RWPE2 (cell line): ENCODE data around the gene SERPINA3.

Experiments used
- ATAC-seq: fragments of 200-7000 bp; cut with Tn5 transposase; 3 replicates; pipeline ENCODE4 v1.9.1; 2021; ENCODE audit warnings: low read depth
- DNase-seq: peaks from one replicate; pipeline ENCODE4 v3.0.0-alpha.2; 2020; ENCODE audit warnings: low spot score
- H3K27ac ChIP-seq: fragments of 450-650 bp; 2 replicates; pipeline ENCODE4 v1.5.1; 2017; ENCODE audit warnings: mild to moderate bottlenecking; ENCODE audit not compliant: poor library complexity, severe bottlenecking
- H3K27me3 ChIP-seq: fragments of 250-450 bp; sonication (Bioruptor Pico); 2 replicates; pipeline ENCODE4 v1.5.1; 2021; ENCODE audit warnings: mild to moderate bottlenecking, moderate library complexity; ENCODE audit not compliant: insufficient read depth, poor library complexity, severe bottlenecking
- H3K36me3 ChIP-seq: fragments of 250-450 bp; sonication (Bioruptor Pico); 2 replicates; pipeline ENCODE4 v1.5.1; 2020; ENCODE audit warnings: low read depth, mild to moderate bottlenecking, moderate library complexity
- H3K4me1 ChIP-seq: fragments of 250-450 bp; sonication (Bioruptor Pico); 2 replicates; pipeline ENCODE4 v1.5.1; 2021; ENCODE audit warnings: mild to moderate bottlenecking, moderate library complexity; ENCODE audit not compliant: insufficient read depth, poor library complexity, severe bottlenecking
- H3K4me3 ChIP-seq: fragments of 250-450 bp; sonication (Bioruptor Pico); 2 replicates; pipeline ENCODE4 v1.5.1; 2021; ENCODE audit warnings: mild to moderate bottlenecking, moderate library complexity; ENCODE audit not compliant: severe bottlenecking
- H3K9me3 ChIP-seq: fragments of 250-450 bp; sonication (Bioruptor Pico); 2 replicates; pipeline ENCODE4 v1.5.1; 2021; ENCODE audit warnings: mild to moderate bottlenecking, moderate library complexity; ENCODE audit not compliant: severe bottlenecking
- CTCF ChIP-seq: fragments of 450-650 bp; IDR thresholded peaks from one replicate; pipeline ENCODE4 v1.5.1; 2017; ENCODE audit warnings: mild to moderate bottlenecking, moderate library complexity; ENCODE audit not compliant: poor library complexity, severe bottlenecking

The SERPINA3 gene

GRCh38 chr14:94611179-94611578, 1.0 kb upstream of the SERPINA3 start:
- TF ChIP-seq CTCF, result no peak
- no peak overlapping the region for H3K4me3 ChIP-seq
- H3K9me3 ChIP-seq, result no peaks in the 10 kb centered on the region
- DNase-seq (peak; percentile 53), ATAC-seq (no peak)
- H3K36me3 ChIP-seq, result no peaks in the 10 kb centered on the region
- H3K4me1 ChIP-seq, result peaks cover 31% of the 10 kb centered on the region
- peak overlapping the region; percentile 76 for H3K27ac ChIP-seq
- H3K27me3 ChIP-seq, result no peaks in the 10 kb centered on the region

GRCh38 chr14:94612580-94613554, 676 bp downstream of the SERPINA3 start:
- Histone ChIP-seq H3K4me3 (no peak overlapping the region), H3K36me3 (no peaks in the 10 kb centered on the region), H3K27ac (peak overlapping the region; percentile 13), H3K27me3 (no peaks in the 10 kb centered on the region), H3K9me3 (no peaks in the 10 kb centered on the region), H3K4me1 (peaks cover 31% of the 10 kb centered on the region)
- DNase-seq (no peak), ATAC-seq (no peak)
- no peak for TF ChIP-seq CTCF

DNA sequence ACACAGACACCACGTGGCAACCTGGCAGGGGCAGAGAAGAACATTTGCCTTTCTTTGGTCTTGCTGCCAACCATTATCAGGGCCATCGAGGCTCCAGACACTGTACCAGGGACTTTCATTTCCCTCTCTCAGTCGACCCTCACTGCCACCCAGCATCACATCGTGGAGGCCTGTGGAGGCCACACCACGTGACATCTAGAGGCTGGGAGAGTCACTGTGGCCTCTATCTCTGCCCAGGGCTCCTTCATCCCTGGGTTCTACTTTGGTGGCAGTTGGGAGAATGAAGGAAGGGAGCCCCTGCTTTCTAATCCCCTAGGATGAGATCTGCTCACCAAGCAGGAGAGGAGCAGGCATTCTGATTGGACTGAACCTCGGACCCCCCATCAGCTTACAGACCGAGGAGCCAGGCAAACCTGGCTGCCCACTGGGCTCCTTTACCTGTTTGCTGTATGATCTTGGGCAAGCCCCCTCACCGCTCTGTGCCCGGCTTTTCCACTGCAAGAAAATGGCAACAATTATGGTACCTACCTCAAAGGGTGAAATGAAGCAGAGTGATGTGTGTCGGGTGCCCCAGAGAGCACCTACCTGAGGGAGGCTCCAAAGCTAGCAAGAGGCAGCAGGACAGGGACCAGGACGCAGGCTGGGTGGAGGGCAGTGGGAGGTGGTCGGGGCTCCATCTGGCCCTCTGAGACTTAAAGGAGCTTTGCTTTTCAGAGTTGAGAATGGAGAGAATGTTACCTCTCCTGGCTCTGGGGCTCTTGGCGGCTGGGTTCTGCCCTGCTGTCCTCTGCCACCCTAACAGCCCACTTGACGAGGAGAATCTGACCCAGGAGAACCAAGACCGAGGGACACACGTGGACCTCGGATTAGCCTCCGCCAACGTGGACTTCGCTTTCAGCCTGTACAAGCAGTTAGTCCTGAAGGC, 1.8 kb downstream of the SERPINA3 start:
- Histone ChIP-seq H3K4me1 (peaks cover 31% of the 10 kb centered on the region), H3K27ac (no peak overlapping the region), H3K4me3 (no peak overlapping the region), H3K36me3 (no peaks in the 10 kb centered on the region), H3K27me3 (no peaks in the 10 kb centered on the region), H3K9me3 (peaks cover 8% of the 10 kb centered on the region)
- TF ChIP-seq CTCF, result no peak
- ATAC-seq, result no peak
- DNase-seq, result no peak

GRCh38 chr14:94614802-94615201, 2.6 kb downstream of the SERPINA3 start:
- peaks cover 8% of the 10 kb centered on the region for H3K9me3 ChIP-seq
- no peak overlapping the region for H3K4me3 ChIP-seq
- DNase-seq (no peak), ATAC-seq (no peak)
- no peak overlapping the region for H3K27ac ChIP-seq
- no peaks in the 10 kb centered on the region for H3K27me3 ChIP-seq
- no peak for TF ChIP-seq CTCF
- H3K4me1 ChIP-seq, result peaks cover 27% of the 10 kb centered on the region
- H3K36me3 ChIP-seq, result no peaks in the 10 kb centered on the region
